ENCODE measurements around the gene SPG7. TPM values are rescaled to one million over a fixed set of nuclear protein-coding genes. Genes with fewer than 3 reads are reported as not detected.
"Not testable (repeated sequence)": the region's sequence is repeated elsewhere in the genome, so short reads cannot be mapped to it uniquely, and the experiment has no call there.

Gene SPG7
- total RNA-seq, 1 experiment from 2014 or later: 58.6 TPM

DNA sequence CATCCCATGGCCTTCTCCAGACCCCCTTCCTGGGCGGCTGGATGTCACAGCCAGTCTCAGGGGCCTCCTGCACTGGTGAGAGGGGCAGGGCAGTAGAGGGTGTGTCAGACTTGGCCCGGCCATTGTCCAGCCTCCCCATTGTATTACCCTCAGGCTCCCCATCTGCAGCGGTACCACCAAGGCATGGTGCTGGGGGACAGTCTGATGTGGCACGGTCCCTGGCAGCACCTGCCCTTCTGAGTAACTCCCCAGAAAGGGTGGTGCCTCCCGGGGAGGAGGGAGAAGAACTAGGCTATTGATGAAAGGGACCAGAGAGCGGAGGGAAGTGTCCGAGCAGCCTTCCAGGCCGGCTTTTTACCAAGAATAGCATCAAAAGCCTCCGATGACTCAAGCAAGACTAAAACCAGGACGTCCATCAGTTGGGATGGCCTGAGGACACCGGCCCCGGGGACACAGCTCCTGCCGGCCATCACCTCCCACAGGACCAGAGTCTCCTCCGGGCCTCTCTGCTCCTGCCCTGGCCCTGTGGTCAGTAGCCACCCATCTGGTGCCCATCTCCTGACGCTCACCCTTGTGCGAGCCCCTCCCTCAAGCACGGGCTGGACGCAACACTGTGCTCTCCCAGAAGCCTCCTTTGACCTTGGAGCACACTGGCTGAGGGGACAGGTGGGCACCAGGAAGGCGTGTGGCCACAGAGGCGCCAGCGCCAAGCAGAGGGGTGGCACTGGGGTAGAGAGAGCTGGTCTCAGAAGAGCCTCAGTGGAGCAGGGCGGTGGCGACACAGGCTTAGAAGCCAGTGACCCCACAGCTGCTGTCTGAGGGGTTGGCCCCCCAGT, 61.5 kb downstream of the SPG7 start:
- no peak for DNase-seq (ENCODE audit: low read depth)
- in situ Hi-C loops (cut with HindIII; ENCODE audit: low pct_unique_long_range_greater_than_20kb, low sequenced_read_pairs): no loop called here

DNA sequence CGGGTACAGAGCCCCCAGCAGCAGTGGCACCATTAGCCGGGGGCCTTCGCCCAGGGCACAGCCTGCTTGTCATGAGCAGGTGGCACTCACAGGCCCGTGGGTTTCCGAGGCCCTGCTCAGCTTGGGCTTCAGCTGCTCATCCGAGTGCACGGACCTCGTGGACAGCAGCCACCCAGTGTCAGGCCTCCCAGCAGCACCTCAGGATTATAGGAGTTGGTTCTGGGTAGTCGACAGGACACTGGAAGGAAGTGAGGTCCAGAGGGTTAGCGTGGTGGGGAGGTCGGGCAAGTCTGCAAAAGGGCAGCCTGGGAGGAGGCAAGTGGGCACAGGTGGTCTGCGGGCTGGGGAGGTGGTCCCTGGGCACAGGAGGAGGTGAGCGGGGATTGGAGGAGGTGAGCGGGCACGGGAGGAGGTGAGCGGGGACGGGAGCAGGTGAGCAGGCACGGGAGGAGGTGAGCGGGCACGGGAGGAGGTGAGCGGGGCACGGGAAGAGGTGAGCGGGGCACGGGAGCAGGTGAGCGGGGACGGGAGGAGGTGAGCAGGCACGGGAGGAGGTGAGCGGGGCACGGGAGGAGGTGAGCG, 62.2 kb downstream of the SPG7 start:
- in situ Hi-C loops (cut with HindIII; ENCODE audit: low pct_unique_long_range_greater_than_20kb, low sequenced_read_pairs): no loop called here
- DNase-seq (ENCODE audit: low read depth): no peak

DNA sequence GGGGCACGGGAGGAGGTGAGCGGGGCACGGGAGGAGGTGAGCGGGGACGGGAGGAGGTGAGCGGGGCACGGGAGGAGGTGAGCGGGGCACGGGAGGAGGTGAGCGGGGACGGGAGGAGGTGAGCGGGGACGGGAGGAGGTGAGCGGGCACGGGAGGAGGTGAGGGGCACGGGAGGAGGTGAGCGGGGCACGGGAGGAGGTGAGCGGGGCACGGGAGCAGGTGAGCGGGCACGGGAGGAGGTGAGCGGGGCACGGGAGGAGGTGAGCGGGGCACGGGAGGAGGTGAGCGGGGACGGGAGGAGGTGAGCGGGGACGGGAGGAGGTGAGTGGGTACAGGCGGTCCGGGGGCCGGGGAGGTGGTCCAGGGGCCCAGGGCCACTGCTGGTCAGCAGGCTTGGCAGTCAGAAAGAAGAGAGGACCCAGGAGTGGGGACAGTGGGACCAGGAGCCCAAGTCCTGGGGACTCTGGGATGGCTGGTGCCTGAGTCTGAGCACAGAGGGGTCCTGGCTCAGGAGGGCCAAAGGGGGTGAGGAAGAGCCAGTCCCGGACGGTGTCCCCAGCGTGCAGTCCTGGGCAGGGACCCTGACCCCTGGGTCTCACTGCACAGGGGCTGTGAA, 62.9 kb downstream of the SPG7 start:
- DNase-seq (ENCODE audit: low read depth); in situ Hi-C loops (cut with HindIII; ENCODE audit: low pct_unique_long_range_greater_than_20kb, low sequenced_read_pairs): not testable (repeated sequence)

DNA sequence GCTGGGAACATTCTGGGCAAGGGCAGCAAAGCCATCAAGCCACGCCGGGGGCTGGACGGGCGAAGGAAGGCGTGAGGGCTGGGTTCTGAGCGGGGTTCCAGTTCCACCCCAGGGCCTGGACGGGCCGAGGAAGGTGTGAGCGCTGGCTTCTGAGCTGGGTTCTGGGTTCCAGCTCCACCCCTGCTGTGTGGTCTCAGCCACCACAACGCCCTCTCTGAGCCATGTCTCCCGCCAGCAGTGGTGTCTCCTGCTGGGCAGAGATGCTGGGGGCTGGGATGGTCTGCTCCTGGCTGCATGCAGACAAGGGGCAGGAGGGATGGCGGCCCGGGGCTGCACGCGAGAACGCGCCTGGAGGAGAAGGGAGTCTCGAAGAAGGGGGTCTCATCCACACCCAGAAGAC, 63.4 kb downstream of the SPG7 start:
- DNase-seq (ENCODE audit: low read depth): no peak
- in situ Hi-C loops (cut with HindIII; ENCODE audit: low pct_unique_long_range_greater_than_20kb, low sequenced_read_pairs): no loop called here

DNA sequence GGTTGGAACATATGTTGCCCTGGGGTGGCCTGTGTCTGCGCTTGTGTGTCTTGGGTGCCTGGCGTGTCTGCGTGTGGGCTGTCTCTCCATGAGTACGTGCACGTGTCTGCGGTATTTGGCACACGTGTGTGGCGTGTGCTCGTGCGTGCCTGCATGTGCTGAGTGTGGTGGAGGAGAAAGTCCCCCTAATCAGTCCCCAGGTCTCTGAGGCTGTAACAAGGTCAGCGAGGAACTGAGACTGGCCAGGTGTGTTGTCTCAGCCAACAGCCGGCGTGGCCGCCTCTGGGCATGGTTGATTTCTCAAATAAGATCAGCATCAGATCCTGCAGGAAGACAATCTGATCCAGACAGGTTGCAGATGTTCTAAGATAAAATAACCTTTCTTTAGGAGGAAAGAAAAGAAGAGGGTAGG, 63.9 kb downstream of the SPG7 start:
- no peak for DNase-seq (ENCODE audit: low read depth)
- in situ Hi-C loops (cut with HindIII; ENCODE audit: low pct_unique_long_range_greater_than_20kb, low sequenced_read_pairs): no loop called here

DNA sequence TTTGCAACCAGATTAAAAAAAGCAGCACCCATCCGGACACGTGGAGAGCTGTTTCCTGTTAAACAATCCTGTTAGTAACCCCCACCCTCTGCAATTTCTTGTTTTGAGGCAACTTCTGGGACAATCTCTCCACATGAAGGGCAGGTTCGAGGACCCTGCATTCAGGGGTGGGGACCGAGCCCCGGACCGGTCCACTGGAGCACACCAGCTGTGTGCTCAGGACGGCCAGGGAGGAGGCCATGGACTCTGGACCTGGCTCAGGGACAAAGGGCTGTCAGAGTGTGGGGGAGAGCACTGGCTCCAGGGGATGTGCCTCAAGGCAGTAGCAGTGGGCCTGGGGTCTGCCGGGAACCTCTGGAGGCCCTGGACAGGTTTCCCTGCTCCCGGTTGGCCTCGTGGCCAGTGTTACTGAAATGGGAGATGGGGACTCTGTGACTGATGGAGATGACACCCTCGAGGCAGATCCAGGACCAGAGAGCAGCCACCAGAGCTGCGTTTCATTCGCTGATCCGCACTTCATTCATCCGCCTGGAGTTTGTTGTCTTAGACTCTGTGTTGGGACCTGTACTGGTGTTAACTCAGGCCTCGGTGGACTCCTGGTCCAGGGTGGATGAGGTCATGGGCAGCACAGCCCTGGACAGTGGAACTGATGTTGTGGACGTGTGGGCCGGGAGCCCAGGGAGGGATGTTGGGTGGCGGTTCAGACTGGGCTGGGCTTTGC, 64.4 kb downstream of the SPG7 start:
- DNase-seq (ENCODE audit: low read depth): no peak
- in situ Hi-C loops (cut with HindIII; ENCODE audit: low pct_unique_long_range_greater_than_20kb, low sequenced_read_pairs): no loop called here

DNA sequence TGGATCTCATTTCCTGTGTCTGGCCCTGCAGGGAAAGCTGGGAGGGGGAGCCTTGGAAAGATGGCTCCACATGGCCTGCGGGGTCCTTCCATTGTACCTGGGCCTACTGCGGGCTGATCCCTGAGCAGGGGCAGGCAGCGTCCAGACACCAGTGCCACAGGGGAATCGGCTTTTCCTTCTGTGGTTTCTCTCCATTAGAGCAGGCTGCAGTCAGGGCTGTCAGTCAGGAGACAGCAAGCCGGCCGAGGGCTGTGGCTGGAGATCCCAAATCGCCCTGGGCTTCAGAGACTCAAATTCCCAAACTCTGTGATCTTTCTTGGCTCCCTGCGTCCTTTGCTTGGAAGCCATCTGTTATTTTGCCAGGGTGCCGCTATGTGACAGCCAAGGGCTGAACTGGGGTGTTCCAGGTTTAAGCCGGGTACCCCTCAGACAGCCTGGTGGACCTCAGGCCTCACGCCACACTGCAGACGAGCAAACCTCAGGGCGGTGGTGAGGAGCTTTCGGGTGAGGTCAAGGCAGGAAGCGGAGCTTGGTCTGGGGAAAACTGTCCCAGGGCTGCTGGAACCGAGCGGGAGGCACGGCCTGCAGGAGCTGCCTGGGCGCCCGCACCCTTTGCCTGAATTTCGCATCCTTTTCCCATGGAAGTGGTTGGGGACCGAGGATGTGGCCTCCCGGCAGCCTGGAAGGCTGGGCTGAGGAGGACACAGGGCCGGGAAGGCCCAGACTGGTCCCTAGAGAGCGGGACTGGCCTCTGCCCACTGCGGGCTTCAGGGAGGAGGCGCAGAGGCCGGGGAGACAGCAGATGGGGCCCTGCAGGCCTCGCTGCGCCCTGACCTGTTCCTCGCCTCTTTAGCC, 65.8 kb downstream of the SPG7 start:
- no peak for DNase-seq (ENCODE audit: low read depth)
- in situ Hi-C loops (cut with HindIII; ENCODE audit: low pct_unique_long_range_greater_than_20kb, low sequenced_read_pairs): no loop called here

DNA sequence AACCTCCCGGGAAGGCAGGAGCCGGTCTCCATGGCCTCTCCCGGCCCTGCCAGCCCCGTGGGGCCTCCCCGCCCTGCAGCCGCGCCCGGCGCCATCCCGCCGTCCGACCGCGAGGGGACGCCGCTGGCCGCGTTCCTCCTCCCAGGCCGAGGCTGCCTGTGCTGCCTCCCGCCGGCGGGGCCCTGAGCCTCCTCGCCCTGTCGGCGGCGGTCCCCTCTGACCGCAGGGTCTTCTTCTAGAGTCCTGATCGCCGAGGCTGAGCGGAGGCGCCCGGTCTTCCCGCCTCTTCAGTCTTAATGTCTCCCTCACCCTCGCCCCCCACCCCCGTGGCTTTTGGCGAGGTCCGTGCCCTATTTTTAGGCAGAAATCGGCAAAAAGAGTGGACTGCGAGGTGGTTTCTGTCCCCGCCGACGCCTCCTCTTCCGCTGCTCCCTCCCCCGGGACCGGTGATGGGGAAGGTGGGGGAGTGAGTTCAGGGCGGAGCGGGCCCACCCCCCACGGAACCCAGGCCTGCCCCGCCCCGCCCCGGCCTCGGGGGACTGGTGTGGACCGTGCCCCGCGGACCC, 66.6 kb downstream of the SPG7 start:
- in situ Hi-C loops (cut with HindIII; ENCODE audit: low pct_unique_long_range_greater_than_20kb, low sequenced_read_pairs): no loop called here
- DNase-seq (ENCODE audit: low read depth): no peak

DNA sequence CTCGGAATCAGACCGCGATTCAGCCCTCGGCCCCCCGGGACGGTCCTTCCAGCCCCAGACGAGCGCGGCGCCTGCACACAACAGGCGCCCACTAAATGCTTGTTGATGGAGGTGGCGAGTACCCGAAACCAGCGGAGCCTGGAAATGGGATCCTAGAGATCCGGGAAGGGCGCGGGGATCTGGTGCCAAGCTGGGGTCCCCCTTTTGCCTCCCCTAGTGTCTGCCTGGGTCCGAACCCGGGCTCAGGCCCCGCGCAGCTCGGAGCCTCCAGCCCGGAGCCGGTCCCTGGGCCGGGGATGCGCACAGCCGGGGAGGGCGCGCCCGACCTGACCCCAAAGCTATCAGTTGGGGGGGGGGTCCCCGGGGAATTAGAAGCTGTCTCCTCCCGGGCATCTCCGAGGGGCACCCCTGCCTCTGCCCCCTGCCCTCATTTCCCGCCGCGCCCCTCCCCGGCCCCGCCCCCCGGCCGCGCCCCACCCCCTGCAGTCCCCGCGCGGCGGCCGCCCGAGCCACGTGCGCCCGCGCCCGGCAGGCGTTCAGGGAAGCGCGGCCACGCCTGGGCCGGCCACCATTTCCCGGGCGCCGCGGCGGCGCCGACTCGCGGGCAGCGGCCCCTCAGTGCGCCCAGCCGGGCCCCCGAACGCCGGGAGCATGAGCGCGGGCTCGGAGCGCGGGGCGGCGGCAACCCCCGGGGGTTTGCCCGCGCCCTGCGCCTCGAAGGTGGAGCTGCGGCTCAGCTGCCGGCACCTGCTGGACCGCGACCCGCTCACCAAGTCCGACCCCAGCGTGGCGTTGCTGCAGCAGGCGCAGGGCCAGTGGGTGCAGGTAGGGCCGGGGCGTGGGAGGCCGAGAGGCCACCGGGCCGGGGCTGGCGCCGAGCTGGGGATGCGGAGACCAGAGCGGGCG, 67.3 kb downstream of the SPG7 start, which contains the start of gene CPNE7:
Gene CPNE7, plus strand, starts transcription at position 512 of the 906 bp plus-strand sequence. Its CDS starts 140 bp downstream, at position 652.
- in situ Hi-C loops (cut with HindIII; ENCODE audit: low pct_unique_long_range_greater_than_20kb, low sequenced_read_pairs): no loop called here
- DNase-seq (ENCODE audit: low read depth): no peak

DNA sequence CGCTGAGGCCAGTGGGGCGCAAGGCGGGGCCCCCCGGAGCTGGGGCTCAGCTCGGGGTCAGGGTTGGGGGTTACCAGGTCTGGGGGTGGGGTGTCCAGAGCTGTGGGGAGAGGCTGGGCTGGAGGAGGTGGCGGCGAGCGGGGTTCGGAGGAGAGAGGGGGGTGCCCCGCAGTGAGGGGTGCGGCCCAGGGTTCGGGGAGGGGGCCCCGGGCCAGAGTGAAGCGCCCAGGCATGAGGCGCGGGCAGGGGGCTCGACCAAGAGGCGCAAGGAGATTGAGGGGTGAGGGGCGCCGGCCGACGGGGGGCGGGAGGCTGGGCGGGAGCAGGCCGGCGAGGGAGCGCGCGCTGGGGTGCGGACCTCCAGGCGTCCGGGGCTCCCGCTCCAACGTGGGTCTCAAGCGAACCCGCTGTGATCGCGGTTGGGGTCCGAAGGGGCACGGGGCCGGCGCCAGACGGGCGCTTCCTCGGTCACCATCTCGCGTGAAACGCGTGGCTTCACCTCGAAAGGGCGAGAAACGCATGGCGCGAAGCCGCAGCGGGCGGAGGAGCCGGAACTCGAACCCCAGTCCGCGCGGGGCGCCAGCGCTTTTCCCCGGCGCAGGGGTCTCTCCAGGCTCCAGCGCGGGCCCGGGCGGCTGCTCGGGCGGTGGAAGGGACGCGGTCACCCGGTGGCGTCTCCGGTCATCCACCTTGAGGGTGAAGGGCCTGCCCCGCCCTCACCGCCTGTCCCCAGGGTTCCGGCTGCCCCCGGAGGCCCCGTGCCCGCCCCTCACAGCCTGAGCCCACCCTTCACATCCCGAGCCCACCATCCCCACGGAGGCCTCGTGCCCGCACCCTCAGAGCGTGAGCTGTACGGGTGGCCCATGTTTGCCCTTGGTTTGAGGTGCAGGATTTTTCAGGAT, 68.2 kb downstream of the SPG7 start:
- DNase-seq (ENCODE audit: low read depth): no peak
- in situ Hi-C loops (cut with HindIII; ENCODE audit: low pct_unique_long_range_greater_than_20kb, low sequenced_read_pairs): no loop called here

DNA sequence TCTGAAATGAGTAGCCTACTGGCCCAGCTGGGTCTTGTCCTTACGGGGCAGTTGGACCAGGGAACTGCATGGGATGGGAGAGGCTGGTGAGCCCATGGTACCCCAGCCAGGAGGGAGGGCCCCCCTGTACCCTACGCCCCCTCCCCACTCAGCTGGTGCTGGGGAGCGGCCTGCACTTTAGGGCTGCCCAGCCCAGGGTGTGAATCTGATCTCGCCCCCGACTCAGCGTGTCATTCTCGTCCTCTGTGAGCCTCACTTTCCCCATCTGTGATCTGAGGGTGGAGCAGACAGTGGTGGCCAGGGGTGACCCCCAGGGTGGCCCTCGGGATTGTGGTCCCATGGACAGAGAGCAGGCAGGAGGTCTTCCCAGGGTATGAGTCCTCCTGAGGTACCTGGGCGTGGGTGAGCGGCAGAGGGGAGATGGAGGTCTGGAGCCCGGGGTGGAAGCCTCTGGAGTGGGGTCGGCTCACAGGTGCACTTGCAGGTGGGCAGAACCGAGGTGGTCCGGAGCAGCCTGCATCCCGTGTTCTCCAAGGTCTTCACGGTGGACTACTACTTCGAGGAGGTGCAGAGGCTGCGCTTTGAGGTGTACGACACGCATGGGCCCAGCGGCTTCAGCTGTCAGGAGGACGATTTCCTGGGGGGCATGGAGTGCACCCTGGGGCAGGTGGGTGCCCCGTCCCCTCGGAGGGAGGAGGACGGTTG, 69.0 kb downstream of the SPG7 start:
- DNase-seq (ENCODE audit: low read depth): no peak
- in situ Hi-C loops (cut with HindIII; ENCODE audit: low pct_unique_long_range_greater_than_20kb, low sequenced_read_pairs): no loop called here

DNA sequence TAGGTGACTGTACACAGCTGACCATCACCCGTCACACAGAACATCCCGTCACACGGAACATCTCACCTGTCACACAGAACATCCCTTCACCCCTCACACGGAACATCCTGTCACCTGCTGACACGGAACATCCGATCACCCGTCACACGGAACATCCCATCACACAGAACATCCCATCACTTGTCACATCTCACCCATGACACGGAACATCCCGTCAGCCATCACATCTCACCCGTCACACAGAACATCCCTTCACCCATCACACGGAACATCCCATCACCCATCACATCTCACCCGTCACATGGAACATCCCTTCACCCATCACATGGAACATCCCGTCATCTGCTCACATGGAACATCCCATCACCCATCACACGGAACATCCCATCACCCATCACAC, 71.1 kb downstream of the SPG7 start:
- DNase-seq (ENCODE audit: low read depth): no peak
- in situ Hi-C loops (cut with HindIII; ENCODE audit: low pct_unique_long_range_greater_than_20kb, low sequenced_read_pairs): no loop called here

DNA sequence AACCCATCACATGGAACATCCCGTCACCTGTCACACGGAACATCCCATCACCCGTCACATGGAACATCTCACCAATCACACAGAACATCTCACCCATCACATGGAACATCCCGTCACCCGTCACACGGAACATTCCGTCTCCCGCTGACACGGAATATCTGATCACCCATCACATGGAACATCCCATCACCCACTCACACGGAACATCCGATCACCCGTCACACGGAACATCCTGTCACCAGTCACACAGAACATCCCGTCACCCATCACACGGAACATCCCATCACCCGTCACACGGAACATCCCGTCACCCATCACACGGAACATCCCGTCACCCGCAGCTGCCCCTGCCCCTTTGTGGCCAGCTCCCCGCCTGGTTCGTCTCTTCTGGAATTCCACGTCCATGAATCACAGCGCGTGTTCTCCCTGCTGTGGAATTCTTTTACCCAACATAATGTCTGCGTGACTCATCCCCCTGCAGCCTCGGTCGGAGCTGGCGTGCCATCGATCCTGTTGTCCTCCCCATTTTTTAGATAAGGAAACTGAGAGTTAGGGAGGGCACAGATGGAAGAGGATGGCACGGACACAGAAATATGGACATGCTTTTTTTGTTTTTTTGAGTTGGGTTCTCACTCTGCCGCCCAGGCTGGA, 73.0 kb downstream of the SPG7 start:
- in situ Hi-C loops (cut with HindIII; ENCODE audit: low pct_unique_long_range_greater_than_20kb, low sequenced_read_pairs): no loop called here
- peak; percentile 88 for DNase-seq (ENCODE audit: low read depth)

DNA sequence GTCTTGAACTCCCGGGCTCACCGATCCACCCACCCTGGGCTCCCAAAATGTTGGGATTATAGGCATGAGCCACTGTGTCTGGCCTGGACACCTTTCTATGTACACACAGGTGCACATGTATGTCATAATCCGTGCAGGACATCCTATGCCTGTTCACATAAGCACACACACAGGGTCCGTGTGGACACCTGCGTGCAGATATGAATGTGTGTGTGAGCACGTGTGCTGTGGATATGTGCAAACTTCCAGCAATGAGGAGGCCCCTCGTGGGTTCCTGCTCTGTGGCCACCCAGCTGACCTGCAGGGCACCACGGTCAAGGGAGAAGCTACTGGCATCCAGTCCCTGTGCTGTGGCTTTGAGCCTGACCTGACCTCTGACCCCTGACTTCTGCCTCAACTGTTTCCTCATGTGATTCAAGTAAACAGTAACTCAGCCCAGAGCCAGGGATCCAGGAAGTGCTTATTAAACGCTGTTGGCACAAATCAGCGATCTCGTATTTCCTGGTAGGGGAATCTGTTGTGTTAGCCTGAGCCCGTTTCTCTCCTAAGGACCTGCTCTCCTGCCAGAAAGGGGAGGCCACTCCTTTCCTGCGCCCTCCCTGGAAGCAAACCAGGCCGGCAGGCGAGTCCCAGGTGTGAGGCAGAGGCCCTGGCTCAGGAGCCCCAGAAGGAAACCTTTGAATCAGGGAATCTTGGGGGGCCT, 73.8 kb downstream of the SPG7 start:
- peak; percentile 78 for DNase-seq (ENCODE audit: low read depth)
- in situ Hi-C loops (cut with HindIII; ENCODE audit: low pct_unique_long_range_greater_than_20kb, low sequenced_read_pairs): no loop called here

All from Caki2 (cell line).